Panc1 (cell line): Measurements from ENCODE around the gene SNAP25. TPM values are rescaled to one million over a fixed set of nuclear protein-coding genes. Genes with fewer than 3 reads are reported as not detected.

Experiments used
- ATAC-seq: fragments of 200-7000 bp; cut with Tn5 transposase; 2 replicates; pipeline ENCODE4 v1.9.1; 2020; ENCODE audit warnings: mild to moderate bottlenecking, moderate library complexity
- BruUV-seq: library from RNA; stranded (reverse); fragments of 400-500 nt; replicated peaks from 2 replicates; lab custom pipeline; 2021; lab: Mats Ljungman, UMichigan
- CTCF ChIA-PET: fragments of 300-600 bp; sonication (Branson Sonifier 250); formaldehyde crosslinking; loops from one replicate; lab custom pipeline; 2022; ENCODE audit warnings: antibody characterized with exemption; lab: Charles Lee
- POLR2A ChIA-PET: fragments of 300-600 bp; sonication (Branson Sonifier 250); formaldehyde crosslinking; loops from one replicate; lab custom pipeline; 2022; ENCODE audit warnings: antibody characterized with exemption; lab: Charles Lee
- DNase-seq: peaks from one replicate; pipeline ENCODE4 v3.0.0-alpha.2; 2010; ENCODE audit warnings: low read depth, low spot score
- H3K27ac ChIP-seq: 2 replicates; pipeline ENCODE4 v1.5.1; 2011; ENCODE audit warnings: mild to moderate bottlenecking, low read length, inconsistent platforms
- H3K27me3 ChIP-seq: fragments of 200-500 bp; sonication (Bioruptor generic); 2 replicates; pipeline ENCODE4 v1.6.0; 2014; ENCODE audit warnings: low read length, inconsistent platforms; ENCODE audit not compliant: control insufficient read depth, insufficient read depth
- H3K36me3 ChIP-seq: fragments of 200-500 bp; sonication (Bioruptor generic); 2 replicates; pipeline ENCODE4 v1.5.1; 2014; ENCODE audit warnings: inconsistent platforms, mild to moderate bottlenecking, low read length, moderate library complexity; ENCODE audit not compliant: control insufficient read depth, insufficient read depth
- H3K4me1 ChIP-seq: 2 replicates; pipeline ENCODE4 v1.5.1; 2011; ENCODE audit warnings: inconsistent platforms, mild to moderate bottlenecking, low read length, moderate library complexity; ENCODE audit not compliant: control insufficient read depth, insufficient read depth
- H3K4me3 ChIP-seq, 2 experiments: 2 replicates each; pipeline ENCODE4 v1.5.1; 2011 to 2012; ENCODE audit warnings: low read depth in 2 of 2, low read length in 2 of 2, mild to moderate bottlenecking in 2 of 2, inconsistent platforms in 1 of 2, moderate library complexity in 1 of 2
- H3K9me3 ChIP-seq: fragments of 200-500 bp; sonication (Bioruptor generic); 2 replicates; pipeline ENCODE4 v1.5.1; 2014; ENCODE audit warnings: low read depth, mild to moderate bottlenecking, inconsistent platforms, low read length, moderate library complexity; ENCODE audit not compliant: control insufficient read depth, insufficient read depth
- CTCF ChIP-seq: fragments of 450-650 bp; IDR thresholded peaks from 2 replicates; pipeline ENCODE4 v1.5.1; 2017; ENCODE audit warnings: mild to moderate bottlenecking
- POLR2AphosphoS5 ChIP-seq: IDR thresholded peaks from 2 replicates; pipeline ENCODE4 v1.6.1; 2012; ENCODE audit warnings: mild to moderate bottlenecking, low read depth, low read length, moderate library complexity
- SIN3A ChIP-seq: IDR thresholded peaks from 2 replicates; pipeline ENCODE4 v1.6.1; 2012; ENCODE audit warnings: low read depth, mild to moderate bottlenecking, low read length, moderate library complexity, borderline replicate concordance; ENCODE audit not compliant: insufficient read depth
- TCF7L2 ChIP-seq: IDR thresholded peaks from 2 replicates; pipeline ENCODE4 v1.6.1; 2011; ENCODE audit warnings: mild to moderate bottlenecking, low read depth, low read length, inconsistent platforms
- in situ Hi-C: cut with HindIII; loops from 2 replicates; pipeline ENCODE4 v1.10.0; 2016; ENCODE audit warnings: low sequenced_read_pairs, low pct_unique_long_range_greater_than_20kb
- intact Hi-C: fragments of 100-400 bp; cut with micrococcal nuclease; formaldehyde crosslinking; loops from one replicate; pipeline ENCODE4 v1.10.0; 2022; ENCODE audit not compliant: unreplicated experiment
- total RNA-seq: library from RNA; stranded (reverse); gene quantifications from one replicate; pipeline ENCODE4 v1.2.1, GENCODE V29; 2021; ENCODE audit not compliant: unreplicated experiment
- TF ChIP-seq, protein P1 (sequence below), 2 experiments: IDR thresholded peaks; 2 replicates each; pipeline ENCODE4 v1.6.1; 2011 to 2012; ENCODE audit warnings: low read depth in 2 of 2, control low read depth in 1 of 2, low read length in 1 of 2, mild to moderate bottlenecking in 1 of 2, moderate library complexity in 1 of 2; ENCODE audit not compliant: insufficient read depth in 1 of 2

Gene SNAP25
- total RNA-seq, 1 experiment from 2014 or later = 0.69 TPM

GRCh38 chr20:10352934-10353824 is 134.5 kb downstream of the SNAP25 start:
- TF ChIP-seq TCF7L2 (no peak), CTCF (no peak), SIN3A (no peak), POLR2AphosphoS5 (no peak)
- TF ChIP-seq, protein P1, sequence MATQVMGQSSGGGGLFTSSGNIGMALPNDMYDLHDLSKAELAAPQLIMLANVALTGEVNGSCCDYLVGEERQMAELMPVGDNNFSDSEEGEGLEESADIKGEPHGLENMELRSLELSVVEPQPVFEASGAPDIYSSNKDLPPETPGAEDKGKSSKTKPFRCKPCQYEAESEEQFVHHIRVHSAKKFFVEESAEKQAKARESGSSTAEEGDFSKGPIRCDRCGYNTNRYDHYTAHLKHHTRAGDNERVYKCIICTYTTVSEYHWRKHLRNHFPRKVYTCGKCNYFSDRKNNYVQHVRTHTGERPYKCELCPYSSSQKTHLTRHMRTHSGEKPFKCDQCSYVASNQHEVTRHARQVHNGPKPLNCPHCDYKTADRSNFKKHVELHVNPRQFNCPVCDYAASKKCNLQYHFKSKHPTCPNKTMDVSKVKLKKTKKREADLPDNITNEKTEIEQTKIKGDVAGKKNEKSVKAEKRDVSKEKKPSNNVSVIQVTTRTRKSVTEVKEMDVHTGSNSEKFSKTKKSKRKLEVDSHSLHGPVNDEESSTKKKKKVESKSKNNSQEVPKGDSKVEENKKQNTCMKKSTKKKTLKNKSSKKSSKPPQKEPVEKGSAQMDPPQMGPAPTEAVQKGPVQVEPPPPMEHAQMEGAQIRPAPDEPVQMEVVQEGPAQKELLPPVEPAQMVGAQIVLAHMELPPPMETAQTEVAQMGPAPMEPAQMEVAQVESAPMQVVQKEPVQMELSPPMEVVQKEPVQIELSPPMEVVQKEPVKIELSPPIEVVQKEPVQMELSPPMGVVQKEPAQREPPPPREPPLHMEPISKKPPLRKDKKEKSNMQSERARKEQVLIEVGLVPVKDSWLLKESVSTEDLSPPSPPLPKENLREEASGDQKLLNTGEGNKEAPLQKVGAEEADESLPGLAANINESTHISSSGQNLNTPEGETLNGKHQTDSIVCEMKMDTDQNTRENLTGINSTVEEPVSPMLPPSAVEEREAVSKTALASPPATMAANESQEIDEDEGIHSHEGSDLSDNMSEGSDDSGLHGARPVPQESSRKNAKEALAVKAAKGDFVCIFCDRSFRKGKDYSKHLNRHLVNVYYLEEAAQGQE (IDR thresholded peaks at IDR 0.05; ENCODE audit: insufficient read depth in 1 of 2, low read depth in 2 of 2, low read length in 1 of 2) = no peak
- Histone ChIP-seq H3K27me3 (no peaks in the 10 kb centered on the region), H3K36me3 (no peaks in the 10 kb centered on the region), H3K4me1 (no peaks in the 10 kb centered on the region), H3K4me3 (no peak overlapping the region), H3K27ac (no peak overlapping the region), H3K9me3 (no peaks in the 10 kb centered on the region)
- intact Hi-C loops (no loop called here), in situ Hi-C loops (no loop called here)
- DNase-seq (no peak), ATAC-seq (no peak)
- CTCF ChIA-PET = no interaction called here
- POLR2A ChIA-PET = no interaction called here
- no TSS peak for BruUV-seq

DNA sequence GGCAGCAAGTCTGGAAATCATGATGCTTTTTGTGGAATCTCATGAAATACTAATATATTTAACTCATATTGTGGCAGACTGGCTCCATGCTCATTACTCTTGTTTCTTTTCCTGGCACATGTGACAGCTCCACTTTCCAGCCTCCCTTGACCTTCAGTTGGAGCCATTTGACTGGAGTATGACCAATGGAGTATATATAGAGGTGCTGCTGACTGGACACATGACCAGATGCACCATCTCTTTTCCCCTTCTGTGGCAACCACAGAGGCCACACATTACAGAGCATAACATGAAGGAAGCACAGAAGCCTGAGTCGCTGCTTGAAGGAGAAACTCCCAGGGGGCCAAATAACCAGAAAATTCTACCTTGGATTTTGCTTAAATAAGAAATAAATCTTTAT is 138.0 kb downstream of the SNAP25 start:
- in situ Hi-C loops = no loop called here
- no peak for TF ChIP-seq POLR2AphosphoS5
- TF ChIP-seq, protein P1 (IDR thresholded peaks at IDR 0.05; ENCODE audit: insufficient read depth in 1 of 2, low read depth in 2 of 2, low read length in 1 of 2) = no peak
- no peak for TF ChIP-seq SIN3A
- TF ChIP-seq TCF7L2 = no peak
- TF ChIP-seq CTCF = no peak
- no peak for DNase-seq
- H3K27me3 ChIP-seq = no peaks in the 10 kb centered on the region
- H3K4me1 ChIP-seq = no peaks in the 10 kb centered on the region; the same call in 1 of the 2 replicates
- intact Hi-C loops = no loop called here
- CTCF ChIA-PET = interaction anchor here (0.6 kb wide), 1 partner anchor 442 kb away, joined by 7 read pairs; no protein-coding TSS in a partner anchor
- no peak overlapping the region for H3K27ac ChIP-seq
- H3K9me3 ChIP-seq = no peaks in the 10 kb centered on the region
- no TSS peak for BruUV-seq
- ATAC-seq = no peak
- POLR2A ChIA-PET = no interaction called here
- no peaks in the 10 kb centered on the region for H3K36me3 ChIP-seq
- H3K4me3 ChIP-seq = no peak overlapping the region
